Natural killer cell (primary cell): ENCODE measurements around the gene FSTL4. TPM values are rescaled to one million over a fixed set of nuclear protein-coding genes. Genes with fewer than 3 reads are reported as not detected.
"Not testable (repeated sequence)": the region's sequence is repeated elsewhere in the genome, so short reads cannot be mapped to it uniquely, and the experiment has no call there.

Experiments
- ATAC-seq, 3 donors: fragments of 150-1000 bp in 2 of 3; fragments of 200-7000 bp in 1 of 3; cut with Tn5 transposase; 1 replicate in 1 of 3; 2 replicates in 2 of 3; pipeline ENCODE4 v1.10.0; 2021; ENCODE audit warnings: mild to moderate bottlenecking in 2 of 3, moderate library complexity in 2 of 3
- DNase-seq, 2 donors: peaks; one replicate each; pipeline versions ENCODE4 v3.0.0 to v3.0.0-alpha.2; 2013 to 2021; ENCODE audit warnings: mixed read lengths in 1 of 2
- H3K27ac ChIP-seq: one replicate; pipeline ENCODE4 v1.5.1; 2013; ENCODE audit warnings: mild to moderate bottlenecking, low read length
- H3K27me3 ChIP-seq: one replicate; pipeline ENCODE4 v1.6.1; 2013; ENCODE audit warnings: low read length; ENCODE audit not compliant: control insufficient read depth, insufficient read depth
- H3K36me3 ChIP-seq: one replicate; pipeline ENCODE4 v1.6.1; 2013; ENCODE audit warnings: low read length; ENCODE audit not compliant: control insufficient read depth, insufficient read depth
- H3K4me1 ChIP-seq: one replicate; pipeline ENCODE4 v1.6.1; 2013; ENCODE audit warnings: low read length; ENCODE audit not compliant: control insufficient read depth, insufficient read depth
- H3K4me3 ChIP-seq: one replicate; pipeline ENCODE4 v1.5.1; 2013; ENCODE audit warnings: low read length
- H3K9me3 ChIP-seq: one replicate; pipeline ENCODE4 v1.6.1; 2013; ENCODE audit warnings: low read length; ENCODE audit not compliant: control insufficient read depth, insufficient read depth
- H3K27ac Mint-ChIP-seq, 2 donors: one replicate each; pipeline ENCODE4 v1.8.0; 2022; ENCODE audit warnings: mild to moderate bottlenecking in 2 of 2, mixed read lengths in 2 of 2, moderate library complexity in 1 of 2
- H3K27me3 Mint-ChIP-seq, 2 donors: one replicate each; pipeline ENCODE4 v1.8.0; 2022; ENCODE audit warnings: low read depth in 2 of 2, mixed read lengths in 2 of 2
- H3K36me3 Mint-ChIP-seq: one replicate; pipeline ENCODE4 v1.8.0; 2022; ENCODE audit warnings: mixed read lengths
- H3K4me1 Mint-ChIP-seq, 2 donors: one replicate each; pipeline ENCODE4 v1.8.0; 2022; ENCODE audit warnings: mixed read lengths in 2 of 2
- H3K4me3 Mint-ChIP-seq: one replicate; pipeline ENCODE4 v1.8.0; 2022; ENCODE audit warnings: mild to moderate bottlenecking, moderate library complexity, mixed read lengths
- H3K9me3 Mint-ChIP-seq, 2 donors: one replicate each; pipeline ENCODE4 v1.8.0; 2022; ENCODE audit warnings: mixed read lengths in 2 of 2
- CTCF ChIP-seq: fragments of 200-600 bp; IDR thresholded peaks from one replicate; pipeline ENCODE4 v1.8.0; 2022; ENCODE audit warnings: antibody characterized with exemption
- WGBS: methylation state at CpG from one replicate; pipeline ENCODE4 v1.1.7; 2013; ENCODE audit warnings: missing lambda C conversion rate; ENCODE audit not compliant: insufficient coverage; 5-methylcytosine and 5-hydroxymethylcytosine counted together
- intact Hi-C: fragments of 100-400 bp; cut with micrococcal nuclease; formaldehyde crosslinking; loops from one replicate; pipeline ENCODE4 v1.14.2; 2022
- total RNA-seq, 4 donors: library from RNA; stranded (reverse); fragments of 120-200 nt in 1 of 4; gene quantifications; one replicate each; pipeline versions ENCODE4 v1.2.3 to v1.2.4, GENCODE V29; 2013 to 2022

The FSTL4 gene
- total RNA-seq, 3 donors from 2014 or later (not counting 1 experiment from before 2014, with no cell fraction given), result 0.11 to 0.75 (median 0.55) TPM

GRCh38 chr5:133450286-133450685 is 162.1 kb downstream of the FSTL4 start:
- Histone ChIP-seq H3K36me3 (no peaks in the 10 kb centered on the region), H3K27me3 (no peaks in the 10 kb centered on the region), H3K9me3 (no peaks in the 10 kb centered on the region), H3K4me1 (no peaks in the 10 kb centered on the region), H3K4me3 (no peak overlapping the region), H3K27ac (no peak overlapping the region)
- no peak for TF ChIP-seq CTCF
- WGBS, result 89% methylated on average over 8 of the region's 8 CpGs
- no peak for ATAC-seq
- DNase-seq, result no peak
- no peaks in the 10 kb centered on the region for H3K36me3 Mint-ChIP-seq
- intact Hi-C loops, result no loop called here
- no peaks in the 10 kb centered on the region for H3K9me3 Mint-ChIP-seq
- H3K27ac Mint-ChIP-seq, result no peak overlapping the region
- no peak overlapping the region for H3K4me3 Mint-ChIP-seq
- peaks cover 0 to 7% of the 10 kb centered on the region in 2 donors for H3K27me3 Mint-ChIP-seq
- H3K4me1 Mint-ChIP-seq, result no peaks in the 10 kb centered on the region

- Mint-ChIP-seq H3K36me3 (no peaks in the 10 kb centered on the region), H3K4me3 (no peak overlapping the region), H3K27ac (no peak overlapping the region), H3K9me3 (no peaks in the 10 kb centered on the region), H3K27me3 (peaks cover 0 to 7% of the 10 kb centered on the region in 2 donors), H3K4me1 (no peaks in the 10 kb centered on the region)
- ATAC-seq (no peak), DNase-seq (no peak)
- 88% methylated on average over 10 of the region's 10 CpGs for WGBS
- TF ChIP-seq CTCF, result no peak
- no peaks in the 10 kb centered on the region for H3K9me3 ChIP-seq
- H3K27ac ChIP-seq, result no peak overlapping the region
- no peaks in the 10 kb centered on the region for H3K36me3 ChIP-seq
- intact Hi-C loops, result no loop called here
- no peaks in the 10 kb centered on the region for H3K27me3 ChIP-seq
- no peaks in the 10 kb centered on the region for H3K4me1 ChIP-seq
- H3K4me3 ChIP-seq, result no peak overlapping the region
Measured at GRCh38 chr5:133449181-133449580, 163.2 kb downstream of the FSTL4 start.

- 84% methylated on average over 9 of the region's 9 CpGs for WGBS
- intact Hi-C loops, result no loop called here
- H3K36me3 Mint-ChIP-seq, result no peaks in the 10 kb centered on the region
- H3K4me1 Mint-ChIP-seq, result no peaks in the 10 kb centered on the region
- DNase-seq (no peak), ATAC-seq (no peak)
- Histone ChIP-seq H3K4me1 (no peaks in the 10 kb centered on the region), H3K9me3 (no peaks in the 10 kb centered on the region), H3K4me3 (no peak overlapping the region), H3K27ac (no peak overlapping the region), H3K36me3 (no peaks in the 10 kb centered on the region), H3K27me3 (no peaks in the 10 kb centered on the region)
- no peak for TF ChIP-seq CTCF
- no peak overlapping the region for H3K27ac Mint-ChIP-seq
- peaks cover 0 to under 1% of the 10 kb centered on the region in 2 donors for H3K27me3 Mint-ChIP-seq
- H3K4me3 Mint-ChIP-seq, result no peak overlapping the region
- H3K9me3 Mint-ChIP-seq, result no peaks in the 10 kb centered on the region
Measured at GRCh38 chr5:133446440-133446839, 165.9 kb downstream of the FSTL4 start.

GRCh38 chr5:133445744-133446143 is 166.6 kb downstream of the FSTL4 start:
- H3K9me3 Mint-ChIP-seq, result no peaks in the 10 kb centered on the region
- DNase-seq, result no peak
- no peak overlapping the region for H3K27ac Mint-ChIP-seq
- H3K4me1 Mint-ChIP-seq, result no peaks in the 10 kb centered on the region
- H3K27me3 ChIP-seq, result no peaks in the 10 kb centered on the region
- H3K27ac ChIP-seq, result no peak overlapping the region
- intact Hi-C loops, result no loop called here
- H3K4me1 ChIP-seq, result no peaks in the 10 kb centered on the region
- no peaks in the 10 kb centered on the region for H3K9me3 ChIP-seq
- no peaks in the 10 kb centered on the region for H3K36me3 Mint-ChIP-seq
- no peak for ATAC-seq
- H3K4me3 ChIP-seq, result no peak overlapping the region
- no peaks in the 10 kb centered on the region for H3K27me3 Mint-ChIP-seq
- TF ChIP-seq CTCF, result no peak
- no peaks in the 10 kb centered on the region for H3K36me3 ChIP-seq
- H3K4me3 Mint-ChIP-seq, result no peak overlapping the region
- 18% methylated on average over 1 of the region's 1 CpG for WGBS

GRCh38 chr5:133445204-133445603 is 167.1 kb downstream of the FSTL4 start:
- H3K27me3 Mint-ChIP-seq, ATAC-seq, H3K4me1 Mint-ChIP-seq, H3K4me1 ChIP-seq, H3K36me3 ChIP-seq, DNase-seq, H3K4me3 ChIP-seq, H3K9me3 ChIP-seq, H3K27ac Mint-ChIP-seq, H3K9me3 Mint-ChIP-seq, intact Hi-C loops, H3K36me3 Mint-ChIP-seq, H3K27ac ChIP-seq, H3K27me3 ChIP-seq, H3K4me3 Mint-ChIP-seq: not testable (repeated sequence)
- WGBS, result 90% methylated on average over 10 of the region's 10 CpGs
